Astrocyte of the cerebellum (primary cell): ENCODE measurements around the gene CENPQ.

Source experiments
- DNase-seq: peaks from one replicate; pipeline ENCODE4 v3.0.0-alpha.2; 2011; ENCODE audit warnings: low read depth
- H3K4me3 ChIP-seq: 2 replicates; pipeline ENCODE4 v1.5.1; 2011; ENCODE audit warnings: mild to moderate bottlenecking, low read depth, low read length, moderate library complexity
- in situ Hi-C: cut with HindIII; loops from 2 replicates; pipeline ENCODE4 v1.10.0; 2017; ENCODE audit warnings: low sequenced_read_pairs
- TF ChIP-seq, protein P1 (sequence below): IDR thresholded peaks from 2 replicates; pipeline ENCODE4 v1.5.1; 2012; ENCODE audit warnings: low read length, low read depth, moderate library complexity, mild to moderate bottlenecking; ENCODE audit errors: missing control alignments

CENPQ gene

GRCh38 chr6:49499623-49500022 is 36.5 kb downstream of the CENPQ start, which contains the start of gene GLYATL3:
TSS of gene GLYATL3 (plus strand) at chr6:49499923. CDS start at chr6:49511991, 12,068 bp downstream.
- no peak within 1 kb of the TSS for H3K4me3 ChIP-seq
- in situ Hi-C loops, result no loop called here
- no peak for DNase-seq
- TF ChIP-seq, protein P1, sequence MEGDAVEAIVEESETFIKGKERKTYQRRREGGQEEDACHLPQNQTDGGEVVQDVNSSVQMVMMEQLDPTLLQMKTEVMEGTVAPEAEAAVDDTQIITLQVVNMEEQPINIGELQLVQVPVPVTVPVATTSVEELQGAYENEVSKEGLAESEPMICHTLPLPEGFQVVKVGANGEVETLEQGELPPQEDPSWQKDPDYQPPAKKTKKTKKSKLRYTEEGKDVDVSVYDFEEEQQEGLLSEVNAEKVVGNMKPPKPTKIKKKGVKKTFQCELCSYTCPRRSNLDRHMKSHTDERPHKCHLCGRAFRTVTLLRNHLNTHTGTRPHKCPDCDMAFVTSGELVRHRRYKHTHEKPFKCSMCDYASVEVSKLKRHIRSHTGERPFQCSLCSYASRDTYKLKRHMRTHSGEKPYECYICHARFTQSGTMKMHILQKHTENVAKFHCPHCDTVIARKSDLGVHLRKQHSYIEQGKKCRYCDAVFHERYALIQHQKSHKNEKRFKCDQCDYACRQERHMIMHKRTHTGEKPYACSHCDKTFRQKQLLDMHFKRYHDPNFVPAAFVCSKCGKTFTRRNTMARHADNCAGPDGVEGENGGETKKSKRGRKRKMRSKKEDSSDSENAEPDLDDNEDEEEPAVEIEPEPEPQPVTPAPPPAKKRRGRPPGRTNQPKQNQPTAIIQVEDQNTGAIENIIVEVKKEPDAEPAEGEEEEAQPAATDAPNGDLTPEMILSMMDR, result no peak

DNA sequence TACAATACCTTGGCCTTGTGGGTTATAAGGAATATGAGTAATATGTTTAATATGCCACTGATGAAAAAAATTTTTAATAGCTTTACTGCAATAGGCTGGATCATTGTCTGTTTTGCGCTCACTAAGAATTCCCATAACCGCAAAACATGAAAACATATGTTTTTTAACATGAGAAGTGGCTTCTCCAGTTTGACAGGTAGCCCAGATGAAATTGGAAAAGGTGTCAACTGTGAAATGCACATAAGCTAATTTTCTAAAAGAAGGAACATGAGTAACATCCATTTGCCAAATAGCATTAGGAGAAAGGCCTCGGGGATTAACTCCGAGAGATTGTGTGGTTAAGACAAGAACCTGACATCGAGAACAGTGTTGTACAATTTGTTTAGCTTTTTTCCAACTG is 41.5 kb downstream of the CENPQ start:
- TF ChIP-seq, protein P1, result no peak
- no peak for DNase-seq
- in situ Hi-C loops, result no loop called here
- no peak overlapping the region for H3K4me3 ChIP-seq

GRCh38 chr6:49506569-49507111 is 43.5 kb downstream of the CENPQ start:
- no peak overlapping the region for H3K4me3 ChIP-seq
- in situ Hi-C loops, result no loop called here
- DNase-seq, result no peak
- TF ChIP-seq, protein P1, result no peak

- TF ChIP-seq, protein P1, result no peak
- in situ Hi-C loops, result no loop called here
These were observed 46.2 kb downstream of the CENPQ start for GRCh38 chr6:49509342-49509741.

DNA sequence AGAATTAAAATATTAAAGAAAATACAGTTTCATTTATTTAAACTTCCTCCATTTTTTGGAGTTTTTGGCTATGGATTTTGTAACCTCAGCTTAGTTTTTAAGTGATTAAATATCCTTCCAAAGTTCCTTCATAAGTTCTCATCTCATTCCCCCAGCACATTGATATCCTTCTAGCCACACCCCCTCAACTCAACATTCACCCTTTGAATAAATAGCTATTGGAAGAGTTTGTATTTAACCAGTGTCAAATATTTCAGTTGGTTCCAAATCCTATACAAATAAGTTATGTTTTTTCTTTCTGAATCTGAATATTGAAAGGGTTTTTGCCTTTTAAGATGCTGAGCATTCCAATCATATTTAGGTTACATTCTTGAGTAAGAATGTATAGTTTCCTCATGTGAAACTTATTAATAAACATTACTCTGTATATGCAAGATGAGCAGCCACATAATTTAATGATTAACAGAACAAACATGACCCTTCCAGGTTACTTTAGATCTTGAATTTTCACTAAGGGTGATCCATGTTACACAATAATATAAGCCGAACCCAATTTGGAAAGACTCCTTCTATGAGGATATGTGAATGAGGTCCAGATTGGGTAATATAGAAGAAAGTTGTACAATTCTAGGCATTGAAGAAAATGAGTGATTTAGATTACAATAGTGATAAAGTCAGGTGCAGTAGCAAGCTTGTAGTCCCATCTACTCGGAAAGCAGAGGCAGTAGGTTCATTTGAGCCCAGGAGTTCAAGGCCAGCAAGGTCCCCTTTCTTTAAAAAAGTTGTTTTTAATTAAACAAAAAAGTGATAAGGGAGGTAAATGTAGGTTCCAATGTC is 50.2 kb downstream of the CENPQ start:
- TF ChIP-seq, protein P1, result no peak
- in situ Hi-C loops, result no loop called here
- no peak overlapping the region for H3K4me3 ChIP-seq
- no peak for DNase-seq

More at GRCh38 chr6:49509342-49509741, 46.2 kb downstream of the CENPQ start:
- no peak overlapping the region for H3K4me3 ChIP-seq
- DNase-seq, result no peak

- TF ChIP-seq, protein P1, result no peak
- in situ Hi-C loops, result no loop called here
- no peak overlapping the region for H3K4me3 ChIP-seq
- DNase-seq, result no peak
These were observed 51.7 kb downstream of the CENPQ start for GRCh38 chr6:49514571-49515484.
